ENCODE measurements around the gene CHN2.

- TF ChIP-seq CTCF (IDR thresholded peaks at IDR 0.05; ENCODE audit: poor library complexity, severe bottlenecking) (no peak), REST (IDR thresholded peaks at IDR 0.05; ENCODE audit: borderline replicate concordance) (no peak), SMC3 (conservative IDR thresholded peaks at IDR 0.05; ENCODE audit: poor library complexity) (no peak), EP300 (conservative IDR thresholded peaks at IDR 0.05; ENCODE audit: poor library complexity, severe bottlenecking) (no peak), TAF1 (IDR thresholded peaks at IDR 0.05; ENCODE audit: low read depth) (no peak), POLR2AphosphoS5 (IDR thresholded peaks at IDR 0.05) (no peak), RAD21 (conservative IDR thresholded peaks at IDR 0.05) (no peak), EZH2 (IDR thresholded peaks at IDR 0.05; ENCODE audit: borderline replicate concordance, insufficient read depth, low read length, poor library complexity, severe bottlenecking) (no peak)
Observed at GRCh38 chr7:29327455-29327854, 132.9 kb downstream of the CHN2 start.
